Measurements from ENCODE around the gene CDC37.

GRCh38 chr19:10380313-10381102, 22.8 kb downstream of the CDC37 start, which contains the start of gene TYK2:
- TF ChIP-seq POLR2A (IDR thresholded peaks at IDR 0.05) (peak; percentile 51 to 54), POLR2AphosphoS5 (IDR thresholded peaks at IDR 0.05) (peak; percentile 25 to 84 (median 78)), EP300 (IDR thresholded peaks at IDR 0.05) (no peak)
- TF ChIP-seq, protein P1, sequence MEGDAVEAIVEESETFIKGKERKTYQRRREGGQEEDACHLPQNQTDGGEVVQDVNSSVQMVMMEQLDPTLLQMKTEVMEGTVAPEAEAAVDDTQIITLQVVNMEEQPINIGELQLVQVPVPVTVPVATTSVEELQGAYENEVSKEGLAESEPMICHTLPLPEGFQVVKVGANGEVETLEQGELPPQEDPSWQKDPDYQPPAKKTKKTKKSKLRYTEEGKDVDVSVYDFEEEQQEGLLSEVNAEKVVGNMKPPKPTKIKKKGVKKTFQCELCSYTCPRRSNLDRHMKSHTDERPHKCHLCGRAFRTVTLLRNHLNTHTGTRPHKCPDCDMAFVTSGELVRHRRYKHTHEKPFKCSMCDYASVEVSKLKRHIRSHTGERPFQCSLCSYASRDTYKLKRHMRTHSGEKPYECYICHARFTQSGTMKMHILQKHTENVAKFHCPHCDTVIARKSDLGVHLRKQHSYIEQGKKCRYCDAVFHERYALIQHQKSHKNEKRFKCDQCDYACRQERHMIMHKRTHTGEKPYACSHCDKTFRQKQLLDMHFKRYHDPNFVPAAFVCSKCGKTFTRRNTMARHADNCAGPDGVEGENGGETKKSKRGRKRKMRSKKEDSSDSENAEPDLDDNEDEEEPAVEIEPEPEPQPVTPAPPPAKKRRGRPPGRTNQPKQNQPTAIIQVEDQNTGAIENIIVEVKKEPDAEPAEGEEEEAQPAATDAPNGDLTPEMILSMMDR (IDR thresholded peaks at IDR 0.05) = no peak

All from sigmoid colon (tissue), 4 donors.